GM18505 (cell line): ENCODE data around the gene SH3GLB2.

Source experiments
- ATAC-seq: cut with Tn5 transposase; IDR thresholded peaks from one replicate; pipeline ENCODE4 v1.9.1; 2021; ENCODE audit not compliant: unreplicated experiment
- POLR2A ChIP-seq: IDR thresholded peaks from 4 replicates; pipeline ENCODE4 v1.6.1; 2011; ENCODE audit warnings: borderline replicate concordance; ENCODE audit not compliant: insufficient read depth, insufficient read length; ENCODE audit errors: extremely low read depth

SH3GLB2 gene

DNA sequence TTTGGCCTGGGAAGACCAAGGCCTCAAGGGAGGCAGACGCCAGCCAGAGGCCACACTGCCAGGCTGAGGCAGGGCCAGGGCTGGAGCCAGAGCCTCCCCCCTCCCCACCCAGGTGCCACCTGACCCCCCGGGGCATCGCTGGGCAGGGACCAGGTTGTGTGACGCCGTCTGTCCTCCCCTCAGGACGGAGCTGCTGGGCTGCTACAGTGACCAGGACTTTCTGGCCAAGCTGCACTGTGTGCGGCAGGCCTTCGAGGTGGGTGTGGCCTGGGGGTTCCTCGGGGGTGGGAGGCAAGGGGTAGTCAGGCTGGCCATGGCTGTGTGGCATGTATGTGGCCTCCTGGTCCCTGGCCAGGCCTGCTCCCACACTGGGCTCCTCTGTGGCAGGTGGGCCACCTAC is 34.9 kb upstream of the SH3GLB2 start:
- no peak for ATAC-seq
- no peak for TF ChIP-seq POLR2A

DNA sequence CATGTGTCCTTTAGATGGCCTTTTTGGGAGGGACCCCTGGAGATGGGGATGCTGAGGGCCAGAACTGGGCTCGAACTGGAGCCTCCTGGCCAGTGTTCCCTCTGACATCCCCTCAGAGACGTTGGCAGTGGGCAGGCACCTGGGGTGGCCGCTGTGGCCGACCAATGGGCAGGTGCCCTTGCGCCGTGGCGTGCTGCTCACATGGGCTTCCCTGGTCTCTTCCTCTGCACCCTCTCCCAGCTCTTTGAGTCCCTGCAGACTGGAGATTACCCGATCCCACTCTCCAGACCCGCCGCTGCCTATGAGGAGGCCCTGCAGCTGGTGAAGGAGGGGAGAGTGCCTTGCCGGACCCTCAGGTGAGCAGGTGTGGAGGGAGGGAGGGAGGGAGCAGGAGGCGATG is 32.9 kb upstream of the SH3GLB2 start:
- no peak for TF ChIP-seq POLR2A
- ATAC-seq: no peak

DNA sequence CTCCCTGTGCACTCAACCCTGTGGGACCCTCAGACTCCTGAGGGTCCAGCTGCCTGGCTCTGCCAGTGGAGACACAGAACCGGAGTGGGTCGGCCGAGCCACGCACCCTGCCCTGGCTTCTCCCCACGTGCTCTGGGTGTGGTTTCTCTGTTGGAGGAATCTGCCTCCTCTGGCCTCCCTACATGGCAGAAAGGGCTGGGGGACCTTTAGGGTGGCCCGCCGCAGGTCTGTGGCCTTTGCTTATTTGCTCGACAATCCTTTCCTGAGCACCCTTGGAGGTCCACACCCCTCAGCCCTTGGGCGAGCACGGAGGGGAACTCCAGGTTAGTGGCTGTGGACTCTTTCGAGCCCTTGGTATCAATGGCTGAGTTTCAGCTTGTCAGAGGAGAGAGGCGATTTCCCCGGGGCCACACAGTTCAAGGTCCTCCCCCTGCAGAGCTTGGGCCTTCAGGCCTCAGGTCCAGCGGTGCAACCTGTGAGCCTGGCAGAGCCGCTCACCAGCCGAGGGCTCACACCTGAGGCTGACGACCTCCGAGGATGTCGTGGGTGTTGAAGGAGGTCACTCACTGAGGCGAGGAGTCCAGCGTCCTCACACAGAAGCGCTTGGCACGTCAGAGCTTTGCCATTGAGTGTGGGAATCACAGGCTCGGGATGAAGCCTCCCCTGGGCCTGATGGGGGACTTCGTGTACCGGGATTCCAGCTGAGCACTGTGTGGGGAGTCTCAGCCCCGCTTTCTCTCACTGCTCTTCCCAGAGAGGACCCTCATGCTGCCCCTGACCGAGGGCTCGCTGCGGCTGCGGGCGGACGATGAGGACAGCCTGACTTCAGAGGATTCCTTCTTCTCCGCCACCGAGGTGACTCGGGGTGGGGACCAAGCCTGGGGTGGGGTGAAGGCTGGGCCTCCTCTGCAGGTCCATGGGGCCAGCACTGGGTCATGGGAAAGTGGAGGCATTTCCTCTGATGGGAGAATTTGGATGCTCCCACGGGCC is 32.0 kb upstream of the SH3GLB2 start:
- TF ChIP-seq POLR2A: no peak
- ATAC-seq: no peak

DNA sequence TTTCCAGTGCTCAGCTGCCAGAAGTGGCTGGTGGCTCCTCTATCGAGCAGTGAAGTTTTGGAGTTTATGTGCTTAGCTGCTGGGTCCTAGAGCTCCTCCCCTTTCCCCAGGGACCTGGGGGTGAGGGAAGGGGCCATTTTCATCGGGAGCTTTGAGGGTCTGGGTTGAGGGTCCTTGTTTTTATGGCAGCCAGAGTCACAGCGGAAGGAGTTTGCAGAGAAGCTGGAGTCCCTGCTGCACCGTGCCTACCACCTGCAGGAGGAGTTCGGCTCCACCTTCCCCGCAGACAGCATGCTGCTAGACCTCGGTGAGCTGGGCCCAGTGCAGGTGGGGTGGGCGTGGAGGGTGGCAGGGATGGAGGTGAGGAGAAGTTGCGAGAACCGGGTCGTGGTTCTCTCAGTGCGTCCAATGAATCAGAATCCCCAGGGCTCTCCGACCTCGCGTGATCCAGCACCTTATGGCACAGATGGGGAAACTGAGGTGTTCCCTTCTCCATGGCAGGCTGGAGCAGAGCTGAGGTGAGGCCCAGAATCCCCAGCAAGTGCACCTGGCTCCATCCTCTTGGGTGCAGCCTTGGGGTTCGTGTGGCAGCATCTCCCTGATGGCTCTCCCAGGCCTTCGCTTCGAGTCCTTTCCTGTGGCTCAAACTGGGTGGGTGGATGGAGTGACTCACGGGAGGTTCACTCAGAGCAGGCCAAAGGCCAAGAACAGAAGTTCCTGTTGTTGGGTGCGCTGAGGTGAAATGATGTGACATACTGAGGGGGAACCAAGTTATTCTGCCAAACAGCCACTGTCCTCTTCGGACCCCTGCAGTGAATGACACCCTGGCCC is 31.0 kb upstream of the SH3GLB2 start:
- no peak for ATAC-seq
- no peak for TF ChIP-seq POLR2A

DNA sequence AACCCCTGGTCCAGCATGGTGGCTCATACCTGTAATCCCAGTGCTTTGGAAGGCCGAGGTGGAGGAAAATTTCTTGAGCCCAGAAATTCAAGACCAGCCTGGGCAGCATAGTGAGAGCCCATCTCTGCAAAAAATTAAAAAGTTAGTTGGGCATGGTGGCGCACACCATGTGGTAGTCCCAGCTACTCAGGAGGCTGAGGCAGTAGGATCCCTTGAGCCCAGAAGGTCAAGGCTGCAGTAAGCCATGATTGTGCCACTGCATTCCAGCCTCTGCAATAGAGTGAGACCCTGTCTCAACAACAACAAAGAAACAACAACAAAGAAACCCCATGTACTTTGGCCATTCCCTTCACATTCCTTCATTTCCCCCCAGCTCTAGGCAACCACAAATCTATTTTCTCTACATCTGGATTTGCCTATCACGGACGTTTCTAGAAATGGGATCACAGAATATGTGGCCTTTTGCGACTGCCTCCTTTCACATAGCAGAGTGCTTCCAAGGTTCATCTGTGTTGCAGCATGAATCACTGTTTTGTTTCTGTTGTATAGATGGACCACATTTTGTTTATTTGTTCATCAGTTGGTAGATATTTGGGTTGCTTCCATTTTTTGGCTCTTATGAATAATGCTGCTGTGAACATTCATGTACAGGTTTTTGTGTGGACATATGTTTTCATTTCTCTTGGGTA is 26.2 kb upstream of the SH3GLB2 start:
- no peak for TF ChIP-seq POLR2A
- ATAC-seq: no peak

DNA sequence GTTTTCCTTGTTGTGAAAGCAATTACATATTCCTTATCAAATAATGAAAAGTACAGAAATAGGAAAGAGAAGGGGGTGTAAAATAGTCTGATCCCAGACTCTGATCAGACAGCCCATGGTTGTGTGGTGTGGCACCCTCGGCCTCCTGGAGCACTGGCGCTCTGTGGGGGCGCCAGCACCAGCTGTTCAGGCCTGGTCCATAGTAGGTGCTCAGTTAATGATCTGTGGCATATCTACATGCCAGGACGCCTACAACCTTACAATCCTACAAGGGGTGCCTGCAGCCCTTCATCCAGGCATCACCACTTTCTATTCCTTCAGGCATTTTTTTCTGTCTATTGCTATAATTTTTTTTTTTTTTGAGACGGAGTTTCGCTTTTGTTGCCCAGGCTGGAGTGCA is 24.9 kb upstream of the SH3GLB2 start:
- no peak for ATAC-seq
- TF ChIP-seq POLR2A: no peak

DNA sequence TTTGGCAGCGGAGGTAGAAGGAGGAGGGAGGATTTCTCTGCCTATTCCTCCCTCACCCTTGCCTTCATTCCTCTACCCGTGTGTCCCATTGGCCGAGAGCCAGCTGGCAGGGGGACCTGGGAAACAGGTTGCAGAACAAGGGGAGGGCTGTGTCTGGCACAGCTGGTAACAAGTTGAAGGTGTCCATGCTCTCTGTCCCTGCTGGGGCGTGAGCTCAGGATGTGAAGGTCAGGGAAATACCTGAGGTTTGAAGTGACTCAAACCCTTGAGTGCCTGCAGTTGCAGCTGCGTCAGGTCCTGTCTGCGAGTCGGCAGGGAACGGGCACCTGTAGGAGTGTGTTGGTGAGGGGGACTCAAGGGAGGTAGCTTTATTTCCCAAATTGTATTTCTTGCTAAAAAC is 24.5 kb upstream of the SH3GLB2 start:
- no peak for ATAC-seq
- TF ChIP-seq POLR2A: no peak

DNA sequence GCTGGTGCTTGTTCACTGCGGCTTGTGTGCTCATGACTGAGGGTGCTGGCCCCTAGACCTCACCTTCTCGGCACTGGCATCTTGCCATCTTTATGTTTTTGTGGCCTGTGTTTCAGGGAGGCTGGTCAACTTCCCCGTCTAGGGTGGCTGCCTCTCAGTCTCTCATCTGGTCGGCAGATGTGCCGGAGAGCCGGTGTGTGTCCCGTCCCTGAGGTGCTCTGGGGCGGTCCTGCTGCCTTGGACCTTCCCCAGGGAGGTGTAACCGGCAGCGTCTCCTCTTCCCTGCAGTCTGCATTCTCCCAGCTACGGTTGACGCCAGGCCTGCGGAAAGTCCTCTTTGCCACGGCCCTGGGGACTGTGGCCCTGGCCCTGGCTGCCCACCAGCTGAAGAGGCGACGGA is 13.9 kb upstream of the SH3GLB2 start:
- no peak for TF ChIP-seq POLR2A
- no peak for ATAC-seq

DNA sequence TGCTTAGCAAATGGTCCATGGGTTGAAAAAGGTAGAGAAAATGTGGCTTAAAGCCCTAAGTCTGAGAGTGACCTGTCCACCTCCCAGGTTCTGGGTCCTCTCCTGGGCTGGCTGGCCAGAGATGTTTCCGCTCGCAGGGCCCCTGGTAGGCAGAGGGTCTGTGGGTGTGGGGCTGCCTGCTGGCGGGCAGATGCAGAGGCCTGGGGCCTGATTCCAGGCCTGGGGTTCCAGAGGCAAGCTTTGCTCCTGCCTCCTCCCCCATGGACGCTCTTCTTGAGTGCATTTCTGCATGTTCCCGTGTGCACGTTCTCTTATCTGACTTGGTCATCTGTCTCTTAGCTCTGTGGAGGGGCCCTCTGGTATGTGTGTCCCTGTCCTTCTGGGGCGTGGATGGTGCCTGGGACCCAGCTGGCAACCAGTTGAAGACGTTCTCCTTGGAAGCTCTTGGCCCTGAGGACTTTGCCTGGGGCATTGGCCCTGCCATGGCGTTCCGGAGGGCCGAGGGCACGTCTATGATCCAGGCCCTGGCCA is 12.0 kb upstream of the SH3GLB2 start:
- TF ChIP-seq POLR2A: no peak
- ATAC-seq: no peak

DNA sequence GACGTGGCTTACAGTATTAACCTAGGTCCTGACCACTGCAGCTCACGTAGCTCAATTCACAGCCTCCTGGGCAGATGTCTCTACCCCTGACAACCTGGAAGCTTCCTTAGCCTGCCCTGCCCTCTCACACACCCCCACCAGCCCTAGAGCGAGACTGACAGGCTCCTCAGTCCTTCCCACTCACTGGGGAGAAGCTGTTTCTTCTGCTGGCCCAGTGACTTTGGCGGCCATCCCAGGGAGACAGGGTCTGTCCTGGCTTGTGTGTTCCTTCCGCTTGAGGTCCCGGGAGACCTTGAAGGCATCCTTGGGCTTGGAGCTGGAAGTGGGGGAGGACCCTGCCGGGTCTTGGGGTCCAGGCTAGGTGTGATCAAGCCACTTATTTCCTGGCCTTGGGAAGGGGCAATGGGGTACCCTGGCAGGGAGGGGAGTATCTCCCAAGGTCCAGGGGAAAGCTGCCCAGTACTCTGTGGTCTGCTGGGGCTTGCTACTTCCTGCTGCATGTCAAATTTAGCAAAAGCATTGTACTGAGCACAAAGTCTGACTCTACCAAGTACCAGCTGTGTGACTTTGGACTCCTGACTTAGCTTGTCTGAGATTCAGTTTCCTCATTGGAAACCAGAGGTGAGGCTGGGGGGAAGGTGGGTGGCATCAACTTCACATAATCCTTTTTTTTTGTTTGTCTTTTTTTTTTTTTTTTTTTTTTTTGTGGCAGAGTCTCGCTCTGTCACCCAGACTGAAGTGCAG is 10.2 kb upstream of the SH3GLB2 start:
- no peak for ATAC-seq
- TF ChIP-seq POLR2A: no peak

DNA sequence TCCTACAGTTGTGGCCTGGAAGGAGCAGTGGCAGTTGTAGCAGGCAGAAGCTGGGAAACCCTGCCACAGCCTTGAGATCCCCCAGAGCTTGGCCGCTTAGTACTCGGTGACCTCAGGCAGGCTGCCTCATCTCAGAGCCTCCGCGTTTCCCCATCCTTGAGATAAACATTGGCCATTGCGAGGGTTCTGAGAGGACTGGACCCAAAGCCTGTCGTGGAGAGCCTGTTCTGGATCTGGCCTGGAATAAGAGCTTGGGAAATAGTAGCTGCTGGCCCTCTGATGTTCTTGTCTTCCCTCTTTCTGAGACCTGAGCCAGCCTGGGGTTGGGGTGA is 9.6 kb upstream of the SH3GLB2 start:
- ATAC-seq: no peak
- no peak for TF ChIP-seq POLR2A

DNA sequence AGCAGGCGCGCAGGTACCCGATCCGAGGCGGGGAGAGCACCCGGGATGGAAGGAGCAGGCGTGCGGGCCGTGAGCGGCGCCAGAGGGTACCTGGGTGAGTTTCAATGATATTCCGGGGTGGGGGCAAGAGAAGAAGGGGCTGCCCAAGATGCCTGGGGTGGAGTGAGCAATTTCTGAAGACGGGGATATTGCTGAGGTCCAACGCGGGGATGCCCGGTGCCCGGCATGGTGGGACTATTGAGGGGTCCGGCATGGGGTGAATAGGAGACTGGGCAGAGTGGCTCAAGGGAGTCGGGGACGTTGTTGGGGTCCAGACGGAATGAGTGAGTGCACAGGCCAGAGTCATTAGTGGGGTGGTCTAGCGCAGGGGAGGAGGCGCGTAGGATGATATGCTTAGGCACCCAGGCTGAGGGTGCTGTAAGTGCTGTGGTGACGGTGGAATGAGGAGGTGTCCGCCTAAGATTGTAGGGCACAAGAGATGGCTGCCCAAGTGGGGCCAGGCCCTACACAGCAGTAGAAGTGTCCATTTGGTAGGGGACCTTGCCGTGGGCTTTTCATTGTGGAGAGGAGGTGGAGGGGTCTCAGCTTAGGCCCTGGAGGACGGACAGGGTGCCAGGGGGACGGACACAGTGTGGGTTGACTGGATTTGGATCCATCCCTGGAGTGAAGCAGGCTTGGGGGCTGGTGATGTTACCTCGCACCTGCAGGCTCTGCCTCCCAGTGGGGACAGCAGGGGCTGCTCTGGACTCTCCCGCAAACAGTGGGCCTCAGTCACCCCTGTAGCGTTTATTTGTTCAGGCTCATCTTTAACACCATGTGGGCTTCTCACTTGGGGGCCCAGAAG is 9.0 kb upstream of the SH3GLB2 start:
- no peak for ATAC-seq
- no peak for TF ChIP-seq POLR2A
